Activated T-cell treated with anti-CD3 and anti-CD28 coated beads, Interleukin-2, amount 50 U/mL, for 4 hours (primary cell): ENCODE measurements around the gene ENSA. TPM values are rescaled to one million over a fixed set of nuclear protein-coding genes. Genes with fewer than 3 reads are reported as not detected.
"Not testable (repeated sequence)": the region's sequence is repeated elsewhere in the genome, so short reads cannot be mapped to it uniquely, and the experiment has no call there.

Source experiments
- ATAC-seq, 2 donors: fragments of 200-7000 bp; cut with Tn5 transposase; one replicate each; pipeline ENCODE4 v1.10.0; 2021
- DNase-seq: peaks from one replicate; pipeline ENCODE4 v3.0.0-alpha.2; 2020
- H3K27me3 Mint-ChIP-seq: one replicate; pipeline ENCODE4 v1.8.0; 2021; ENCODE audit warnings: low read depth, mixed read lengths
- H3K36me3 Mint-ChIP-seq: one replicate; pipeline ENCODE4 v1.8.0; 2022; ENCODE audit warnings: mixed read lengths; ENCODE audit not compliant: insufficient read depth
- H3K4me1 Mint-ChIP-seq: one replicate; pipeline ENCODE4 v1.8.0; 2021; ENCODE audit warnings: low read depth, mixed read lengths
- H3K4me3 Mint-ChIP-seq: one replicate; pipeline ENCODE4 v1.8.0; 2021; ENCODE audit warnings: mild to moderate bottlenecking, moderate library complexity, mixed read lengths
- H3K9me3 Mint-ChIP-seq: one replicate; pipeline ENCODE4 v1.8.0; 2021; ENCODE audit warnings: mixed read lengths
- total RNA-seq, 3 donors: library from RNA; stranded (reverse); gene quantifications; one replicate each; pipeline ENCODE4 v1.2.1, GENCODE V29; 2021

ENSA gene
- total RNA-seq, 3 donors from 2014 or later: 221 to 224 (median 223) TPM

DNA sequence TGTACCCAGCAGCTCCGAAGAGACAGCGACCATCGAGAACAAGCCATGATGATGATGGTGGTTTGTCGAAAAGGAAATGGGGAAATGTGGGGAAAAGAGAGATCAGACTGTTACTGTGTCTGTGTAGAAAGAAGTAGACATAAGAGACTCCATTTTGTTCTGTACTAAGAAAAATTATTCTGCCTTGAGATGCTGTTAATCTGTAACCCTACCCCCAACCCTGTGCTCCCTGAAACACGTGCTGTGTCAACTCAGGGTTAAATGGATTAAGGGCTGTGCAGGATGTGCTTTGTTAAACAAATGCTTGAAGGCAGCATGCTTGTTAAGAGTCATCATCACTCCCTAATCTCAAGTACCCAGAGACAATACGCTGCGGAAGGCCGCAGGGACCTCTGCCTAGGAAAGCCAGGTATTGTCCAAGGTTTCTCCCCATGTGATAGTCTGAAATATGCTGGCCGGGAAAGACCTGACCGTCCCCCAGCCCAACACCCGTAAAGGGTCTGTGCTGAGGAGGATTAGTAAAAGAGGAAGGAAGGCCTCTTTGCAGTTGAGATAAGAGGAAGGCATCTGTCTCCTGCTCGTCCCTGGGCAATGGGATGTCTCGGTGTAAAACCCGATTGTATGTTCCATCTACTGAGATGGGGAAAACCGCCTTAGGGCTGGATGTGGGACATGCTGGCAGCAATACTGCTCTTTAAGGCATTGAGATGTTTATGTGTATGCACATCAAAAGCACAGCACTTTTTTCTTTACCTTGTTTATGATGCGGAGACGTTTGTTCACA, 5.6 kb upstream of the ENSA start:
- not testable (repeated sequence) for DNase-seq, H3K4me3 Mint-ChIP-seq

DNA sequence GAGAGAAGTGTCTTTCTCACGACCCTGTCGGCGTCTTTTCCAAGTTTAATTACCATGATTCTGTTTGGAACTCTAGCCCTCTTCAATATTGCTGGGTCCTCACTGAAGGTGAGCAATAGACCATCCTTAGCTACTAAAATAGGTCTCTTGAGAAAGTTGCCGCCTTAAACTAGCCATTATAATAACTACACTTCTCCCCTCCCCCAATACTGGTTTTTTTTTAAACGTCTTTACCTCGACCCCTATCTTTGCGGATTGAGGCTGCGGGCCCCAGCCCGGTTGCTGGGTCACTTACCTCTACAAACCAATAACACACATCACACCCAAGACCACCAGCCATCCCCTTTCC, 672 bp downstream of the ENSA start:
- ATAC-seq: no peak
- Mint-ChIP-seq H3K4me1 (peaks cover 34% of the 10 kb centered on the region), H3K9me3 (no peaks in the 10 kb centered on the region), H3K4me3 (no peak overlapping the region), H3K27me3 (no peaks in the 10 kb centered on the region), H3K36me3 (peaks cover 31% of the 10 kb centered on the region)
- DNase-seq: no peak

More for the DNA sequence above, 5.6 kb upstream of the ENSA start:
- ATAC-seq, H3K4me1 Mint-ChIP-seq, H3K27me3 Mint-ChIP-seq, H3K36me3 Mint-ChIP-seq, H3K9me3 Mint-ChIP-seq: not testable (repeated sequence)

DNA sequence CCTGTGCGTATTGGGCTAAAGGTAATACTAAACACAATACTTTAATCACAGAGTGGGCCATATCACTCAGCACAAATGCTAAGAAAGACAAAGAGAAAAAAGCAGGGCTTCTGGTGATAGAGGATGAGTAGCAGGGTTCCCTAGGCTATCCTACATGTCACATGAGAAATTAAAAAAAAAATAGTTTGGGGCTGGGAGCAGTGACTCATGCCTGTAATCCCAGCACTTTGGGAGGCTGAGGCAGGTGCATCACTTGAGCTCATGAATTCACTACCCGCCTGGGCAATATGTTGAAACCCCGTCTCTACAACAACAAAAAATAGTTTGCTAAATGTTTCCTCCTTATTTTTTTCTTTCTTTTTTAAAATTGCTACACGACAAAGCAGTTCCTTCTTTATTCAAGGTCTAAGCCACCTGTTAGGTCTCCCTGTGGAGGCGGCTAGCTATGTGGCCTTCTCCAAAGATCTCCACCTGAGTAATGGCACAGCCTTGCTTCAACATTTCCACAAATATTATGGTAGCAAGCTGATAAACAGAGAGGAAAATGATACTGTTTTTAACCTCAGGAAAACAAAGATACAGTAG, 1.5 kb downstream of the ENSA start:
- no peaks in the 10 kb centered on the region for H3K27me3 Mint-ChIP-seq
- ATAC-seq: no peak
- no peak overlapping the region for H3K4me3 Mint-ChIP-seq
- DNase-seq: no peak
- peaks cover 40% of the 10 kb centered on the region for H3K4me1 Mint-ChIP-seq
- H3K9me3 Mint-ChIP-seq: no peaks in the 10 kb centered on the region
- peaks cover 36% of the 10 kb centered on the region for H3K36me3 Mint-ChIP-seq

DNA sequence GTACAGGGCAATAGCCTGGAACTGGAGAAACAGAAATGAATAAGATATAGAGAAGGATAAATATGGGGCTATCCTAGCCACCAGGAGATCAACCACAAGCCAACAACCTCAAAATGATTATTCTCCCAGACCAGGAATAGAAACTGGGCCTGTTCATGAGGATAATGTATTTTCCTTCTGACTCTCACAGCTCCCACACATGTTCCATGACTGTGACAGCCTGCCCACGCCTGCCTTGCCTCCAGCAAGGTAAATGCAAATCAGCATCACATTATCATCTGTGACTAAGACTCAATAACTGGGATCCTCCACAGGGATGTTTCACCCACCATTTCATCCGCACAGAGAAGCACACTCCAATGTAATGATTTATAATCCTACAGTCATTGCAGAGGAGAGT, 3.3 kb downstream of the ENSA start:
- Mint-ChIP-seq H3K4me3 (no peak overlapping the region), H3K36me3 (peaks cover 43% of the 10 kb centered on the region)
- no peak for DNase-seq

DNA sequence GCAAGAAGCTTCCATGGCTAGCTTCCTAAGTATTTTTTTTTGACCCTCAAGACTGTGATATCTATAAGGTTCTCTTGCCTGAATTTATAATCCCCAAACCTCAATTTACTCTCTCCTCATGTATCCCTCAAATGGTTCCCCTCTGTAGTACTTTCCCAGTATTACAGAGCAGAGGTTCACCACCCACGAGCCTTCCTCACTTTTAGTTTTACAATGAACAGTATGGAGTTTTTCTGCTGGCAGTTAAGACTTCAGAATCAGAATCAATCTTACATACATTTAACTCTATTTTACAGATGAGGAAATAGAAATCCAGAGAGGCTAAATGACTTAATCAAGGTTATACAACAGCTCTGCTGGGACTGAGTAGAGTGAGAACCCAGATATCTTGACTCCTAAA, 4.9 kb downstream of the ENSA start:
- ATAC-seq, H3K9me3 Mint-ChIP-seq, DNase-seq, H3K27me3 Mint-ChIP-seq: not testable (repeated sequence)
- peak overlapping the region; percentile 59 for H3K4me3 Mint-ChIP-seq
- H3K4me1 Mint-ChIP-seq: peaks cover 70% of the 10 kb centered on the region
- H3K36me3 Mint-ChIP-seq: peaks cover 51% of the 10 kb centered on the region

More for the DNA sequence above, 3.3 kb downstream of the ENSA start:
- no peaks in the 10 kb centered on the region for H3K27me3 Mint-ChIP-seq
- no peaks in the 10 kb centered on the region for H3K9me3 Mint-ChIP-seq
- peaks cover 56% of the 10 kb centered on the region for H3K4me1 Mint-ChIP-seq
- no peak for ATAC-seq

DNA sequence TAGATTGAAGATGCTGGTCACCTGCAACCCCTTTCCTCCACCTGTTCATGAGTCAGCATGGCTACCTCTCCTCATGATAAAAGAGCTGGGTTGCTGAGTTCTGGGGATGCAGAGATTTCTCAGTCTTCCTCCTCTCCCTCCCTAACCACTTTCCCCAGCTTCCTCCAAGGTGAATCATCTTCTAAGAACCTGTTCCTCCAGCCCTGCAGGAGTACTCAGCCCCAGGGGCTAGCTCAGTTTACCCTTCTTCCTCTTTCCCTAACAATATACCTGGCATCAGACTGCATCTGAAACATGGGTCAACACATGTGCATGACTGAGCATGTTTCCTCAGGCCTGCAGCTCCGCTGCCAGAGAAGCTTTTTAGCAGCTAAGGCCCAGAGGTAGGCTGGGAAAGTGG, 5.3 kb downstream of the ENSA start:
- peaks cover 55% of the 10 kb centered on the region for H3K36me3 Mint-ChIP-seq
- not testable (repeated sequence) for ATAC-seq, H3K4me3 Mint-ChIP-seq, H3K27me3 Mint-ChIP-seq, DNase-seq, H3K9me3 Mint-ChIP-seq
- peaks cover 74% of the 10 kb centered on the region for H3K4me1 Mint-ChIP-seq

DNA sequence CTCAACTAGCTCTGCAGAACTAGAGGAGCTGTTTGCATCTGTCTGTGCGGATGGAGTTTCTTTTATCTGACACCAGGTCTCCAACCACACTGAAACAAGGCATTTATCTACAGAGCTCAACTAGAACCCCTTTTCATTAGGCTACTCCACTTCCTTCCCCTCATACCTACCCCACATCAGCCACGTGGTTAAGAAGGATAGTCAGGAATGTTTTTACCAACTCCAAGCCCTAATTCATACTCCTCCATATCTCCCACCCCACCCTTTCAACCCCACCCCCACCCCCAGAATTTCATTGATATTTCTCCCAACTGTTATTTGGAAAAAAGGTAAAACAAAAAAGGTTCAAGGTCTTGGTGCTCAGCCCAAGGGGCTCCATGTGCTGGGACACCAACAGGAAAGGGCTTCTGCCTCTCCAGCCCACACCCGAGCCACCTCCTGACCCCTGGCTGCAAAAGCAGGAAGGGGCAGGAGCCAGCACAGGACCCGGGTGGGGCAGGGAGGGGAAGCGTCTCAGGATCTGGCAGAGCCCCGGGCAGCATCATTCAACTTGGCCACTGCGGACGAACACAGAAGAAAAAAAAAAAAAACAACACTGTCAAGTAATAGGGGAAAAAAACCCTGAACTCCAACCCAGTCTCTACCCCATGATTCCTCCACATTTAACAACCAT, 7.0 kb downstream of the ENSA start:
- ATAC-seq: no peak
- Mint-ChIP-seq H3K4me3 (no peak overlapping the region), H3K36me3 (peaks cover 52% of the 10 kb centered on the region), H3K9me3 (no peaks in the 10 kb centered on the region), H3K4me1 (peaks cover 70% of the 10 kb centered on the region), H3K27me3 (no peaks in the 10 kb centered on the region)
- DNase-seq: no peak

DNA sequence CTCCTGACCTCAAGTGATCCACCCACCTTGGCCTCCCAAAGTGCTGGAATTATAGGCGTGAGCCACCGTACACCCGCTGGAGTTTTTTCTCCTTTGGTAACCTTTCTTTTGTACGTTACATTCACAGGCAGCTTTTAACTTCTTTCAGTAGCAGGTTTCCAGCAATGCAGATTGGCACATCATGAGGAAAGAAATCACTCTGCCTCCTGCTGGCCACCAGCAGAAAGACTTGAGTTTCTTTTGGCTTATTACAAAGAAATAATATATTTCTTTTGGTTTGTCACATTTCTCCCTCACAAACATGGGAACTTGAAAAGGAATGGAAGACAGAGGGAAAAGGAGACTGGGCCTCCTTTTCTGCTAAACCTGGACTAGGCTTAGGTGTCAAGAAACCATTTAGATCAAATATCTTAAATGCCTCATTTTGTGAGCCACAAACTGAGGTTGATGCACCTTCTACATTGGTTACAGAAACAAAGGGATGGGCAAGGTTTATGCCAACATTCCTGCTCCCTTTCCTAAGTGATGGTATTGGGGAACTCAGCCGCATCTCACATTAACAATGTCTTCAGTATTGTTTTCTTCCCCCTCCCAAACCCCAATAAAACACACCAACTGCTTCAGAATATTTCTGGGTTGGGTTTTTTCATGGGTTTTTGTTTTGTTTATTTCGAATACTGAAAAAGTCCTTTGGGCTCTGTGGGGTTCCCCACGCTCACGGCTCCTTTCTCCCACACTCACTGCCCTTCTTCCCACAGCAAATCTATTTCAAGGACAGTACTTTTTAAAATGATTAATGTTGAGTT, 7.7 kb downstream of the ENSA start:
- Mint-ChIP-seq H3K4me1 (peaks cover 68% of the 10 kb centered on the region), H3K27me3 (no peaks in the 10 kb centered on the region), H3K9me3 (no peaks in the 10 kb centered on the region), H3K36me3 (peaks cover 50% of the 10 kb centered on the region), H3K4me3 (peak overlapping the region; percentile 50)
- ATAC-seq (peak; percentile 32 to 51), DNase-seq (peak; percentile 62)

DNA sequence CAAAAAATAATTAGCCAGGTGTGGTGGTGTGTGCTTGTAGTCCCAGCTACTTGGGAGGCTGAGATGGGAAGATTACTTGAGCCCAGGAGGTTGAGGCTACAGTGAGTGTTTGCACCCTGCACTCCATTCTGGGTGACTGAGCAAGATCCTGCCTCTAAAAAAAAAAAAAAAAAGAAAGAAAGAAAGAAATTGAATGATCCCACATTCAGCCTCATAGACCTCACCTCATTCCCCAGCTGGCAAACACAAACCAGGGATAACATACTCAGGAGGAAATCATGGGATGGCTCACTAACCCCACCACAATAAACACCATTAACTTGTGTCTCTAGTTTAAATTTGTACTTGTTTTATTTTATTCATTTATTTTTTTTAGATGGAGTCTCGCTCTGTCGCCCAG, 8.5 kb downstream of the ENSA start:
- H3K4me3 Mint-ChIP-seq: no peak overlapping the region
- H3K27me3 Mint-ChIP-seq: no peaks in the 10 kb centered on the region
- ATAC-seq: no peak

DNA sequence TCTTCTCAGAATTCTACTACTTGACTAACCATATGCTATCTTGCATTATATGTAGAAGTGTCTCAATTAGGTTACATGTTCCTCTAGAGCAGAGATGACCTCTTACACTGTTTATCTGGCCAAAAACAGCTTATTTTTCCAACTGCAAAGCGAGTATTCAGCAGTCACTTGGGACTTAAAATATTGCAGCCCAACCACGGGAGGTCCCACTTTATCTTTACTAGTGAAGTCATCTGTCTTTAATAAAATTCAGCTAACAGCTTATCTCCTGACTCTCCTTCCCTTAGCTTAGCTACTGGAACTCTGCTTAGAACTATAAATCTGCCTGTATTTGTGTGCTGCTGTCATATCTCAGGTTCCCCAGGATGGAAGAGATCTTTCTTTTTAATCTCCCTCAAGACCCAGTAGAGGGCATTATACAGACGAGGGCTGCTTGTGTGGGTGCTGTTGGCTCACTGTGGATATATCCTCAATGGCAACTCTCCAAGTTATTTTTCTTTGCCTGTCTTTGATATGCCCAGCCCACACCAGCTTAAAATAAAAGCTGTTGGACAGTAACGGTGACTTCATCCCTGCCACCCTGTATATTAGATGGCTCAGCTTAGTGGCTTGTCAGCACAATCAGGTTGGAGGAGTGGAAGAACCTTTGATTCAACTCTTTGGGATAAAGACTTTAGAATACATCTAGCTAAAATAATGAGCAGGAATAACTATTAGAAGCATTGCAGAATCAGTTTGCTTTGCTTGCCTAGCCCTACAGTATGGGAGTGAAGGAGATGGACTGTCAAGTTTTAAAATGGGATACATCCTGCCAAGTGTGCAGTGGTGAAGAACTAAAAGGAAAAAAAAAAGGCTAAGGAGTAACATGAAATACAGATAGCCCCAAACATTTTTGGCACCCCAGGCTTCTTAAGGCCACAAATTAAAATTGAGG, 9.6 kb downstream of the ENSA start:
- H3K9me3 Mint-ChIP-seq: no peaks in the 10 kb centered on the region
- ATAC-seq: no peak
- no peaks in the 10 kb centered on the region for H3K27me3 Mint-ChIP-seq
- peaks cover 49% of the 10 kb centered on the region for H3K36me3 Mint-ChIP-seq
- H3K4me3 Mint-ChIP-seq: no peak overlapping the region
- peaks cover 72% of the 10 kb centered on the region for H3K4me1 Mint-ChIP-seq
- no peak for DNase-seq

More for the DNA sequence above, 8.5 kb downstream of the ENSA start:
- Mint-ChIP-seq H3K9me3 (no peaks in the 10 kb centered on the region), H3K4me1 (peaks cover 71% of the 10 kb centered on the region), H3K36me3 (peaks cover 52% of the 10 kb centered on the region)
- DNase-seq: no peak

DNA sequence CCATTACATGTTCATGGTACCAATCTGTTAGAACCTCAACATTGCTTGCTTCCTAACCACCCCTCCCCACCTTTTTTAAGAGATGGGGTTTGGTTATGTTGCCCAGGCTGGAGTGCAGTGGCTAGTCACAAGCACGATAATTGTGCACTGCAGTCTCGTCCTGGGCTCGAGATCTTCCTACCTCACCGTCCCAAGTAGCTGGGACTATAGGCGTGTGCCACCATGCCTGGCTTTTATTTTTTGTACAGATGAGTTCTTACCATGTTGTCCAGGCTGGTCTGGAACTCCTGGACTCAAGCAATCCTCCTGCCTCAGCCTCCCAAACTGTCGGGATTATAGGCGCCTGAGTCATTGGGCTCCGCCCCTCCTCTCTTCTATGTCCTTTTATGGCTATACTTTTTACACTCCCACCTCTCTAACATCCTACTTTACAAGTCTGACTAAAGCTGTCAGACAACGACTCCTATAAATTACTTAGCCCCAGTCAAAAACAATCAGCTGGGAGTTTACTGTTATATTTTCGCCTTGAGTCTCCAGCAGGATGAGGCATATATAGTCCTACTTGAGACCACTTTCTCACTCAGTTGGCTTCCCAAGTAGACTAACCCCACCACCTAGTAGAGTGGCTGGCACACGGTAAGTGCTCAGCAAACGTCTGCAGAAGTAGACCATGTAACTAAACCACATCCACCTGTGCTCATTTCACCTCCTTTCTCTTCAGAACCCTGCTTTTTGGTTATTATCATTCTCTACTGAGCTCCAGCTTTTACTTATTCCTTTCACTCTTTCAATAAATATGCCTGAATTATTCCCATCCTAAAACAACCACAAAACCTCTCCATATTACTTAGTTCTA, 13.8 kb downstream of the ENSA start:
- Mint-ChIP-seq H3K4me1 (peaks cover 69% of the 10 kb centered on the region), H3K9me3 (no peaks in the 10 kb centered on the region), H3K36me3 (peaks cover 28% of the 10 kb centered on the region), H3K27me3 (no peaks in the 10 kb centered on the region), H3K4me3 (peak overlapping the region; percentile 35)
- DNase-seq (no peak), ATAC-seq (no peak)

DNA sequence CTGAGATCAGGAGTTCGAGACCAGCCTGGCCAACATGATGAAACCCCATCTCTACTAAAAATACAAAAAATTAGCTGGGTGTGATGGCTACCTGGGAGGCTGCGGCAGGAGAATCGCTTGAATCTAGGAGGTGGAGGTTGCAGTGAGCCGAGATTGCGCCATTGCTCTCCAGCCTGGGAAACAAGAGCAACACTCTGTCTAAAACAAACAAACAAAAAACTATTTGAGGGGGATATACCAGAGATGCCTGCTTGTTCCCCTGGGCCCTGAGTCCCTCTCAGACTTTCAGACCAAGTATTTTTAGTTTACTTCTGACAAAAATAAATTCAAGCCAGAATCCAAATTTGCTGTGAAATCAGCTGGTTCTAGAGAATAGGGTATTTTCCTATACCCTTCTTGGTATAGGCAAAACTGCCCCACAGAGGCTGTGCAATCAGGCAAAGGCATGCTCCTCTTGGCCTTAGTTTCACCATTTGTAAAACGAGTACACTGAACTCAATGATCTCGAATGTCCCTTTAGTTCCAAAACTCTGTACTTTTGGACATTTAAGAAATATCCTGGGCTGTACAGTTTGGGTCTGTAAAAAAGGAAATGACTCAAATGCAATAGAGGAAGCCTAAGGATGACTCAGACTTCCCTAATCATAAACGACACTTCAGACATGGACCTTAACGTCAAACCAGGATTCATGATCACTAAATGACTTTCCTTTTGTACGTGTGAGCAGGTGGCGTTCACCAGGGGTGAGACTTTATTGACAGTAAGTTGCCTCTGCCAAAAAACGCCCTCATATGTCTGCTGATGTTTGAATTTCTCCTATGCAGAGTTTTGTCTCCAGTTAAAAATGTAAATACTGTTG, 16.1 kb downstream of the ENSA start:
- DNase-seq: peak; percentile 38
- peak overlapping the region; percentile 58 for H3K4me3 Mint-ChIP-seq
- no peaks in the 10 kb centered on the region for H3K27me3 Mint-ChIP-seq
- peaks cover 16% of the 10 kb centered on the region for H3K36me3 Mint-ChIP-seq
- H3K4me1 Mint-ChIP-seq: peaks cover 61% of the 10 kb centered on the region
- H3K9me3 Mint-ChIP-seq: no peaks in the 10 kb centered on the region
- peak; percentile 63 to 68 for ATAC-seq
